Measurements from ENCODE around the gene RRP1B. TPM values are rescaled to one million over a fixed set of nuclear protein-coding genes. Genes with fewer than 3 reads are reported as not detected.

Gene RRP1B
- total and polyA plus RNA-seq, 2 of the 13 experiments (the other 11 are each of a cell fraction or from before 2014, with no cell fraction given), result 16.3 to 46.2 TPM

DNA sequence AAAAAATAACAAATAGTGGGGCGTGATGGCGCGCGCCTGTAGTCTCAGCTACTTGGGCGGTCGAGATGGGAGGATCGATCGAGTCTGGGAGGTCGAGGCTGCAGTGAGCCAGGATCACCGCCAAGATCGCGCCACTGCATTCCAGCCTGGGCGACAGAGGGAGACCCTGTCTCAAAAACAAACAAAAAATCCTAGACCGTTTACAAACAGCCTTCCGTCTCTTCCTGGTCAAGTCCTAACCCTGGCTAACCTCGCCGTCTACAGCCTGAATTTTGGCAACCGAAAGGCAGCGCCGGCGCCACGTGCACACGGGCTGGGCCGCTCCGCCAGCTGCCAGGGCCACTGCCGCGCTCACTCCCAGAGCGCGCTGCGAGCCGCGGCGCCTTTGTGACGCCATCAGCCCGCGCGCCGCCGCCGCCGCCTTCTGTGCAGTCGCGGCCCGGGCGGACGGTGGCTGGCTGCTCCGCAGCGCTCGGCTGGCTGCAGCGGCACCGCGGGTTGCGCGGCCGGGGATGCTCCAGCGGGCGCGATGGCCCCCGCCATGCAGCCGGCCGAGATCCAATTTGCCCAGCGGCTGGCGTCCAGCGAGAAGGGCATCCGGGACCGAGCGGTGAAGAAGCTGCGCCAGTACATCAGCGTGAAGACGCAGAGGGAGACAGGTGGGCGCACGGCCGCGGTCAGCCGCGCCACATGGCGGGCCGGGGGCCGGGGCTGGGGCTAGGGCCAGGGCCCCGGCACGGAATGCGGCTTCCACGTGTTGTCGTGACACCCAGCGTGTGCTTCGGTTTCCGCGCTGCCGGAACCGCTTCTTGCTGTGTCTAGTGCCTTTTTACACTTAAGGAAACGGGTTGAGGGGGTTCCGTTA lies at the start of gene RRP1B, which contains the start of gene HSF2BP (continued):
- peak; percentile 80; the same call in 1 of the 2 replicates for TF ChIP-seq ARHGAP35 (CRISPR knock-in tag; IDR thresholded peaks at IDR 0.05; ENCODE audit: borderline replicate concordance)
- peak; percentile 61 for TF ChIP-seq PPARG (CRISPR knock-in tag; conservative IDR thresholded peaks at IDR 0.05)
- TF ChIP-seq FOXC1 (CRISPR knock-in tag; IDR thresholded peaks at IDR 0.05; ENCODE audit: borderline replicate concordance), result peak; percentile 90; the same call in 1 of the 2 replicates
- no peak for TF ChIP-seq ATF1 (CRISPR knock-in tag; IDR thresholded peaks at IDR 0.05)
- no peak; the same call in 1 of the 2 replicates for TF ChIP-seq ARNTL (CRISPR knock-in tag; IDR thresholded peaks at IDR 0.05)
- no peak for TF ChIP-seq GATA4 (IDR thresholded peaks at IDR 0.05; ENCODE audit: borderline replicate concordance, low read depth)
- TF ChIP-seq RFX1 (IDR thresholded peaks at IDR 0.05), result no peak
- TF ChIP-seq, protein P1, sequence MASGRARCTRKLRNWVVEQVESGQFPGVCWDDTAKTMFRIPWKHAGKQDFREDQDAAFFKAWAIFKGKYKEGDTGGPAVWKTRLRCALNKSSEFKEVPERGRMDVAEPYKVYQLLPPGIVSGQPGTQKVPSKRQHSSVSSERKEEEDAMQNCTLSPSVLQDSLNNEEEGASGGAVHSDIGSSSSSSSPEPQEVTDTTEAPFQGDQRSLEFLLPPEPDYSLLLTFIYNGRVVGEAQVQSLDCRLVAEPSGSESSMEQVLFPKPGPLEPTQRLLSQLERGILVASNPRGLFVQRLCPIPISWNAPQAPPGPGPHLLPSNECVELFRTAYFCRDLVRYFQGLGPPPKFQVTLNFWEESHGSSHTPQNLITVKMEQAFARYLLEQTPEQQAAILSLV (CRISPR knock-in tag; IDR thresholded peaks at IDR 0.05; ENCODE audit: borderline replicate concordance), result peak; percentile 88; the same call in 1 of the 2 replicates
- TF ChIP-seq ZNF329 (CRISPR knock-in tag; IDR thresholded peaks at IDR 0.05; ENCODE audit: low read depth), result peak; percentile 87; the same call in 1 of the 2 replicates
- TF ChIP-seq SATB2 (CRISPR knock-in tag; IDR thresholded peaks at IDR 0.05), result peak; percentile 98
- peak; percentile 98 for TF ChIP-seq NKX3-1 (CRISPR knock-in tag; IDR thresholded peaks at IDR 0.05)
- peak; percentile 89; the same call in 1 of the 2 replicates for TF ChIP-seq SAFB2 (CRISPR knock-in tag; IDR thresholded peaks at IDR 0.05; ENCODE audit: borderline replicate concordance, low read depth)
- TF ChIP-seq, protein P2, sequence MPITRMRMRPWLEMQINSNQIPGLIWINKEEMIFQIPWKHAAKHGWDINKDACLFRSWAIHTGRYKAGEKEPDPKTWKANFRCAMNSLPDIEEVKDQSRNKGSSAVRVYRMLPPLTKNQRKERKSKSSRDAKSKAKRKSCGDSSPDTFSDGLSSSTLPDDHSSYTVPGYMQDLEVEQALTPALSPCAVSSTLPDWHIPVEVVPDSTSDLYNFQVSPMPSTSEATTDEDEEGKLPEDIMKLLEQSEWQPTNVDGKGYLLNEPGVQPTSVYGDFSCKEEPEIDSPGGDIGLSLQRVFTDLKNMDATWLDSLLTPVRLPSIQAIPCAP (CRISPR knock-in tag; IDR thresholded peaks at IDR 0.05; ENCODE audit: low read depth), result 0 out of 2 replicates have a peak, but pooled peaks have one; percentile 69
- peak; percentile 89 for TF ChIP-seq SP4 (CRISPR knock-in tag; IDR thresholded peaks at IDR 0.05)
- TF ChIP-seq, protein P3, sequence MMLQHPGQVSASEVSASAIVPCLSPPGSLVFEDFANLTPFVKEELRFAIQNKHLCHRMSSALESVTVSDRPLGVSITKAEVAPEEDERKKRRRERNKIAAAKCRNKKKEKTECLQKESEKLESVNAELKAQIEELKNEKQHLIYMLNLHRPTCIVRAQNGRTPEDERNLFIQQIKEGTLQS (CRISPR knock-in tag; IDR thresholded peaks at IDR 0.05), result peak; percentile 53; the same call in 1 of the 2 replicates
- peak; percentile 76 for TF ChIP-seq TAF1 (CRISPR knock-in tag; IDR thresholded peaks at IDR 0.05)
- peak; percentile 95; the same call in 1 of the 2 replicates for TF ChIP-seq ZNF367 (CRISPR knock-in tag; IDR thresholded peaks at IDR 0.05; ENCODE audit: borderline replicate concordance)
- TF ChIP-seq YY1 (IDR thresholded peaks at IDR 0.05; ENCODE audit: insufficient read depth, insufficient replicate concordance, low read depth, low read length), result peak; percentile 84
- TF ChIP-seq, protein P4, sequence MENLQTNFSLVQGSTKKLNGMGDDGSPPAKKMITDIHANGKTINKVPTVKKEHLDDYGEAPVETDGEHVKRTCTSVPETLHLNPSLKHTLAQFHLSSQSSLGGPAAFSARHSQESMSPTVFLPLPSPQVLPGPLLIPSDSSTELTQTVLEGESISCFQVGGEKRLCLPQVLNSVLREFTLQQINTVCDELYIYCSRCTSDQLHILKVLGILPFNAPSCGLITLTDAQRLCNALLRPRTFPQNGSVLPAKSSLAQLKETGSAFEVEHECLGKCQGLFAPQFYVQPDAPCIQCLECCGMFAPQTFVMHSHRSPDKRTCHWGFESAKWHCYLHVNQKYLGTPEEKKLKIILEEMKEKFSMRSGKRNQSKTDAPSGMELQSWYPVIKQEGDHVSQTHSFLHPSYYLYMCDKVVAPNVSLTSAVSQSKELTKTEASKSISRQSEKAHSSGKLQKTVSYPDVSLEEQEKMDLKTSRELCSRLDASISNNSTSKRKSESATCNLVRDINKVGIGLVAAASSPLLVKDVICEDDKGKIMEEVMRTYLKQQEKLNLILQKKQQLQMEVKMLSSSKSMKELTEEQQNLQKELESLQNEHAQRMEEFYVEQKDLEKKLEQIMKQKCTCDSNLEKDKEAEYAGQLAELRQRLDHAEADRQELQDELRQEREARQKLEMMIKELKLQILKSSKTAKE (CRISPR knock-in tag; IDR thresholded peaks at IDR 0.05; ENCODE audit: borderline replicate concordance), result peak; percentile 36; the same call in 1 of the 2 replicates
- peak; percentile 67; the same call in 1 of the 2 replicates for TF ChIP-seq NRL (CRISPR knock-in tag; IDR thresholded peaks at IDR 0.05; ENCODE audit: borderline replicate concordance)
- TF ChIP-seq ZNF263 (CRISPR knock-in tag; IDR thresholded peaks at IDR 0.05), result peak; percentile 89
- no peak for TF ChIP-seq POLR2AphosphoS2 (IDR thresholded peaks at IDR 0.05; ENCODE audit: low read depth, low read length)
- TF ChIP-seq HNF4G (IDR thresholded peaks at IDR 0.05; ENCODE audit: borderline replicate concordance, low read depth, low read length), result no peak
- no peak for TF ChIP-seq HNF4G (CRISPR knock-in tag; IDR thresholded peaks at IDR 0.05; ENCODE audit: borderline replicate concordance, low read depth)
- peak; percentile 95 for TF ChIP-seq EED (CRISPR knock-in tag; IDR thresholded peaks at IDR 0.05)
- peak; percentile 53; the same call in 1 of the 2 replicates for TF ChIP-seq KLF13 (CRISPR knock-in tag; IDR thresholded peaks at IDR 0.05)
